Activated CD8-positive, alpha-beta memory T cell treated with anti-CD3 and anti-CD28 coated beads, Interleukin-2, amount 50 U/mL, for 4 hours (primary cell): ENCODE results near the gene TMEM115.

ENCODE experiments used
- DNase-seq: peaks from one replicate; pipeline ENCODE4 v3.0.0-alpha.2; 2020

TMEM115 gene

DNA sequence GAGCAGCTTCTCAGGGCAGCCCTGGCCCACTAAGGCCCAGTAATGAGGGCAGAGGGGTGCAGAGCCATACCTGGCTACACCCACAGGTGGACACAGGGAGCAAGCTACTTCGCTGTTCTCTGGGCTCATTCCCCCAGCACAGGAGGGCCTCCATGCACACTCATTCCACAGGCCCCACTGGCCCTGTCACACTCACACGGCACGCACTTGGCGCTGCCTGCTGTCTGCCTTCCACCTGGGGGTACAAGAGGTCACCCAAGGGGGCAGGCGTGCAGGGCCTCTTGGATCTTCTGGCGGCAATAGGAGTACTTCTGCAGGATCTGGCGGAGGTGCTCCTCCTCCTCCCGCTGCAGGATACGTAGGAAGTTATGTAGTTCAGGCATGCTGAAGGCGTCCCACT is 29.0 kb downstream of the TMEM115 start:
- DNase-seq, result no peak

DNA sequence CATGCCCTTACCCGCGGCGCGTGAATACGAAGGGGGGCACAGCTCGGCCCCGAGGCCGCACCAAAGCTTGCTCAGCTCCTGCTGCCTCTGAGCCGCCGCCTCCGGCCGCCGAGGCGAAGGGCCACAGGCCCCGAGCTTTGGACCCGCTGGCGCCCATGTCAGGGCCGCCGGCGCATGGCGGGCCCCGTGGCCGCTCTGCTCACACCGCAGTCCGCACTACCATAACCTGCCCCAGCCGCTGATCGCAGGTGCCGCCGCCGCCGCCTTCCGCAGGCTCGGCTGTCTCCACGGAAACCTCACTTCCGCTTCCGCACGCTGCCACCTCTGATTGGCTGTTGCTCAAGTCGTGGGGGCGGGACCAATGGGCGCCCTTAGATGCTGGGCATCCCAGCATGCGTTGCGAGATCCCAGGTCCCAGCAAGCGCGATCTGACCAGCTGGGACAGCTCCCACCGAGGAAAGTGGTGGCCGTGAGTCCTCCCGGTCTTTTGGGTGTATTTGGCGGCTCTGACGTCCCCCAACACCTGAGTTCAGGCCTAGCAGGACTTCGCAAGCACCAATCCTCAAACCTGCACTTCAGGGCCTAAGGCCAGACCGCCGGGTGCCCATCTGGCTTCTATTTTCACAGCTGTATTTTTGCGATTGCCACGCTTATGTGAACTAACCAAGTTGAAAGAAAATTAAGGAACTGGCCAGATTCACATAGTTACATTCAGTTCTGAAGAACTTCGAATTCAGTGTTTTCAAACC is 31.2 kb downstream of the TMEM115 start, which contains the start of gene TUSC2:
Gene TUSC2, minus strand, starts transcription at position 281 of the 749 bp plus-strand sequence. Its CDS starts 124 bp downstream, at position 157.
- DNase-seq, result peak; percentile 94

DNA sequence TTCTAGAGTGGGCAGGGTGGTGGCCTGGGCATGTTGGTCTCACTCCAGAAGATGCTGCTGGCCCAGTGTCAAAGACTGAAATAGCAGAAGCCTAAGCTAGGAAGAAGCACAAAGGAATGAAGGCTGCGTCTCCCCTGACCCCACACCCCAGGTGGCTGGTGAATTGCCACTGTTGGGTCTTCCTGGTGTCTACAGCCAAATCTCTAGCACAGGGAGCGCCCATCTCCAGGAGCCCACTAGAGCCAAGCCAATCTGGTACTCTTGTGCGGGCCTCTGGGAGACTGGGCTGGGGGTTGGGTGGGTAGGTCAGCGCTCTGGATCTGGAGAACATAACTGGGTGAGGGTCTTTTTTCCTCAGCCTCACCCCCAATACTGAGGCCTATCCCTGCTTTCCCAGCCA is 32.2 kb downstream of the TMEM115 start:
- DNase-seq, result no peak

DNA sequence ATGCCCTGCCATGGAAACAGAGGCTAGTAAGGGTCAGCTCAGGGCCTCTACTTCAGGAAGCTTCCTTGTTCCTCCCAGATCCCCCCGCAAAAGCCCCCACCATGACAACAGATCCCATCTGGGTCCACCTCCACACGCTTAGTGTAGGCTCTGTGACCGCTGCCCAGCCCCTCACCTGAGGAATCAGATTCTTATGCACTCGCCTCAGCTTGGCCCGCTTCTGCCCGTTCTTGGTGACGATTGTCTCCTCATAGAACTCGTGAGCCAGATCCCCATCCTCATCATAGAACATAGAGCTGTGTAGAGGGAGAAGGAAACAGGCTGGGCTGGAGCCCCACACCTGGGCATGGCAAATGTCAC is 33.2 kb downstream of the TMEM115 start:
- DNase-seq, result no peak

DNA sequence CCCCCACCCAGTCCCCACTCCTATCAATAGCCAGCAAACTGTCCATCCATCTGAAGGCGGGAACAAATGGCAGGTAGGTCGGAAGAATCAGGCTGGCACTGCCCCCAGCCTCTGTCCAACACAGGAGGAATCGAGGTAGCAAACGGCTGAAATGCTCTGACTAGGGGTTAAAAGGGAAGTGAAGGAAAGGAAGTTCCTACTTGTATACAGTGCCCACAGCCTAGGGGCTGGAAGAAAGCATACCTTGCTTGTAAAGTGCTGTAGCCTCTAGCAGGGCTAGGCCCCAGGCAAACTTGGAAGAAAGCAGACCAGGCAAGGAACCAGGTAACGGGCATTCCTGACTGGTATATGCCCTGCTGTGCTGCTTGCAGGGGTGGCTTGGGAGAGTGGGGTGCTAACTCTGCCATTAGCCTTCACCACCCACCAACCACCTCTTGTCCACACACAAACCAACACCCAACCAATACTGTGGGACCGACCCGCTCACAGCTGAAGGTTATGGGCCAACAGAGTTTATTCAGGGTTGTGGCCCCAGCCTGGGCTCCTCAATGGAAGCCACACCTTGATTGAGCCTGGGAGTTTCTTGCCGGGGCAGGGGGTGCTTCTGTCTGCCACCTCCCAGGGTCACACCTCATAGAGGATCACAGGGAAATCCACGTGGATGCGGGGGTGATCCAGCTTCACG is 33.7 kb downstream of the TMEM115 start:
- no peak for DNase-seq

DNA sequence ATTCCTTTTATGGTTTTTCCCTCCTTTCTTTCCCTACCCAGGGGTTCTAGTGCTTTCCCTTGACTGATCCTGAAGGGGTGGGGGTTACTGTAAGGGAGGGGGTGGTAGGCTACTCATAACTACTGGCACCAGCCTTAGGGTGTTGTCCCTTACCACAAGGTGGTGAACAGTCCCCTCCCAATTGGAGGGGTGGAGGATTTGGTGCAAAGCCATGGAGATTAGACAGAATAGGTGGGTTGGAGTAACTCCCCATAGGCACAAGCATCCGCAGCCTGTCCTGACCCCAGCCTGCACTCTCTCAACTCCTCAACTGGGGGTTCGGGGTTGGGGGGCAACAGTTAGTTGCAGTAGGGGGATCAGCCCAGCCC is 34.2 kb downstream of the TMEM115 start:
- DNase-seq, result no peak

DNA sequence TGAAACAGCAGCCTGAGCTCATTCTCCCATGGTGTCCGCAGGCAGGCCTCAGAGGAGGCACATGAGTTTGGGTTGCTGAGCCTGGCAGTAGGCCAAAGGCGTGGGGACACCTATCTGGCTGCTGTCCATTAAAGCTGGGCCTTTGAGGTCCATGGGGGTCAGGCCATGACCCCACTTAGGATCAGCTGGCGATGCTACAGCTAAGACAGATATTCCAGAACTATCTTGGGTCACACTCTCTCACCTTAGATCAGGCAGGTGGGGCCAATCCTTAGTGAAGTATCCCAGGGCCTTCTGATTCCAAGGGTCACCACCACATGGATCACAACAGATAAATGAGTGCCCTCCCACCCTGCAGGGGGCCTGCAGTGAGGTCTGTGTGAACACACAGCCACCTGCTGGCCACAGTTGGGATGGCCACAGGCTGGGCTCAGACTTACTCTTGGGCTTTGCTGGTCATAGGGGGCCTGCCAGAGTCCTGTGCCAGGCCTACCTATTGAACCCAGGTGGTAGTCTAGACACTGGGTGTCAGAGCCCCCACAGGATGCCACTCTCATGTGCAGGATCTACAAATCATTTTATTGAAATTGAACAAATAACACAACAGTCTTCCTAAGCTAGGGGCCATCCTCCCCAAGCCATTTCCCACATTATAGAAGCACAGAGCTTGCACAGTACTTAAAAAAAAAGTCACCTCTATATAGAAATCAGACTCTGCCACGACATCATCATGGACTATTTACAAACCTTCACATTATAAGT is 34.8 kb downstream of the TMEM115 start:
- peak; percentile 66 for DNase-seq

DNA sequence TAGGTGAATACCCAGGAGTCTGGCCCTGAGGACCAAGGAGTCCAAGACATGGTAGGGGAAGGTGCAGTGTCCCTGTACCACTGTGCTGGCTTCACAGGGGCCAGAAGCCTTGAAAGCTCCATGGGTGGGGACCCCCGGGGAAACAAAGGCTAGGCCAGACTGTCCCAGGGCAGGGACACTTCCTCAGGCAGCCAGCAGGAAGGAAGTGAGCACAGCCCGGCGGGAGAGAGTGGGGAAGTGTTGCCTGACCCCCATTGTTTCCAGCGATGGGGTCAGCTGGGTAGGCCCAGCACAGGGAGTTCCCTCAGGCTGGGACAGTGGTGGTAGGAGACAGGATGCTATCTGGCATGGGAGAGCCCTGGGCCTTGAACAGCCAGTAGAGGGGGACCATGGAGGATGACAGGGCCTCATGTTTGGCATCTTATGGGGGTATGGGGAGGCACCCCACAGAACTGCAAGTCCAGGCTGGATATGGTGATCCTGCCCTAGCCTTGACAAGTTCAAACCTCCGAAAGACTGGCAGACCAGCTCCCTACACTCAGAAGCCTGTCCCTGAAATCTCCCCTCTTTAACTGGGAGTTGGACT is 35.6 kb downstream of the TMEM115 start:
- DNase-seq, result no peak

DNA sequence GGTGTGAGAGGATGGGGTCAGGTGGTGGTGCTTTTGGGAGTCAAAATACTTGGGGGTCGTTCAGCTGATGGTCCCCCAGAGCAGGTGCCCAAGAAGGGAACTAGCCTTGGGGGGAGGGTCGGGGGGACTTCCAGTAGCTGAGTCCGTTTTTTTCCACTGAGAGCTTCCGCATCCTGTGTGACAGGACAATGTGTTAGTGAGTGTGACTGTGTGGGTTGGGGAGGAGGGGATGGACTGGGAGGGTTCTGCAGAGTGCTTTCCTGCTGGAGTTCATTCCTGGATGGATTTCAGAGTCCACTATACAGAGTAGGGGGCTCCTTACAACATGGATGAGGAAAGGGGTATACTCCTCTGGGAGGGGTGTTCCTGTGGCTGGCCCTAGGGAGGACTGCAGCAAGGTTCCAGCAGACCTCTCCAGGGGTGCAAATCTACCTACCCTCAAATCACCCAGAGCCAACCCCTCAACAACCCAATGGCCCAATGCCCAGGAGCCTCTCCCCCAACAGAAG is 36.2 kb downstream of the TMEM115 start:
- DNase-seq, result no peak

DNA sequence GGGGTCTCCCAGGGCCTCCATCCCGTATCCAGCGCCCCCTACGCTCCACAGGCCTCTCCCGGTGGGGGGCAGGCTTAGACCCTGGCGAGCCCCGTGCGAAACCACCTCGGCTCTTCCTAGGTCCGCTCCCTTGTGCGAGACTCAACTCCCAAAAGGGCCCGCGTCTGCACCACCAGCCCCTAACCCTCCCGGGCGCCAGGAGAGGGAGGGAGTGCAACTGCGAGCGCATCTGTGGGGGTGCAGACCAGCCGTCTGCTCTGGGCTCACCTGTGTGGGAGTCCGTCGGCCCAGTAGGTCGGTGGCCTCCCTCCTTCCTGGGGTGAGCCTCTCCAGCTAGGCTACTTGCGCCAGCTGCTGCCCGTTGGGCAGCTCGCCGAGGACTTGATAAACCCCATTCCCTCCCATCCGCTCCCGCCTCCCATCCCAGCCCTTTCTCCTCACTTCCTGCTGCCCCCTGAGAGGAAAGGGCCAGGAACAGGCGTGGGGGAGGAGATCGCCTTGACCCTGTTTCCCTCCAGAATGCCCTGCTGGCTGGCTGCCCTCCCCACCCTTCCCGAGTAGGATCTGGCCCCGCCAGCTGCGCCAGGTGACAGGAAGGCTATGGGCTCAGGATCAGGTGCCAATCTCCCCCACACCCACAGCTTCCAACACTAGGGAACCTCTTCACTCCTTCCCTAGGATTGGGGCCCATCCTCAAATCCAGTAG is 36.8 kb downstream of the TMEM115 start, which contains the start of gene HYAL2:
Gene HYAL2, minus strand, starts transcription at position 360 of the 706 bp plus-strand sequence. CDS start 2,256 bp downstream, outside the sequence.
- no peak for DNase-seq

DNA sequence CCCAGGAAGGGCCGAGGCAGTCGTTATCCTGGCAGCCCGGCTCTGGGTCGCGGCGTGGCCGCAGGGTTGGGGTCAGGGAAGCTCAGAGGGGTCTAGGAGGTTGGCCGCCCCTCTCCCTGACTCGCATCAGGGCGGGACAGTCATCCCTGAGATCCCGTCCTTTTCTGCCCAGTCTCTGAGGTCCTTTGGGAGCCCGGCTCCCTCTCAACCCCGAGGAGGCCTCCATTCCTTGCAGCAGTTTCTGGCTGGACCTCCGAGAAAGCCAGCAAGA is 37.3 kb downstream of the TMEM115 start:
- no peak for DNase-seq

DNA sequence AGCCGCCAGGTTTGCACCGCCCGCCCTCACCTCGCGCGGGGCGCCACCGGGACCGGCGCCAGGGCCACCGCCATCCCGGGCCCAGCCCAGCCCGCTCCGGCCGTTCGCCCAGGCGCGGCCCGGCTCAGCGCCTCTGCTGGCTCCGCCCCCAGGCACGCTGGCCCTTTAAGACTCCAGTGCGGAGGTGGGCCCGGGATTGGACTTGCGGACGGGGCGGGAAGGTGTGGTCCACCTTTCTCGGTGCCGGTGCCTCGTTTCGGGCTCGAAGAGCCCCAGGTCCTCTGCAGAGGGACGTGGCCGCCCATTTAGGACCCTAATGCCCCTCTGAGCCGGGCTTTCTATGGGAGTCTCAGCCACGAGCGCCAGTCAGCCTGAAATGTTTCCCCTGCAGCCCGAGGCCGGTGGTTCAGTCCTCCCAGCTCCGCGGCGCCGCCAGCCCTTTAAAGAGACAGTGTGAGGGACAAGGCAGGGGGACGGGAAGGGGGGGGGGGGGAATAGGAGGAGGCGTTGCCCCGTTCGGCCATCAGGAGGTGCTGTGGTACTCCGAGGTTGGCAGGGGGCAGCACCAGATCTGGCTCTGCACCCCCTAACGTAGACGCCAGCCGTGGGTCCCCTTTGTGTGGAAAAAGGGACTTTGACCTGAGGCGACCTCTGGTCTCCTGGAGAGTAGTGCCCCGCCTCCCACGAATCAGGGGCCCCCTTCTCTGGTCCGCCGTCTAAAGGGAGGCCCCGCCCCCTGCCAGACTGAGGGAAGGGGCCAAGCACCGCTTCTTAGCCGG is 37.8 kb downstream of the TMEM115 start:
- peak; percentile 78 for DNase-seq

DNA sequence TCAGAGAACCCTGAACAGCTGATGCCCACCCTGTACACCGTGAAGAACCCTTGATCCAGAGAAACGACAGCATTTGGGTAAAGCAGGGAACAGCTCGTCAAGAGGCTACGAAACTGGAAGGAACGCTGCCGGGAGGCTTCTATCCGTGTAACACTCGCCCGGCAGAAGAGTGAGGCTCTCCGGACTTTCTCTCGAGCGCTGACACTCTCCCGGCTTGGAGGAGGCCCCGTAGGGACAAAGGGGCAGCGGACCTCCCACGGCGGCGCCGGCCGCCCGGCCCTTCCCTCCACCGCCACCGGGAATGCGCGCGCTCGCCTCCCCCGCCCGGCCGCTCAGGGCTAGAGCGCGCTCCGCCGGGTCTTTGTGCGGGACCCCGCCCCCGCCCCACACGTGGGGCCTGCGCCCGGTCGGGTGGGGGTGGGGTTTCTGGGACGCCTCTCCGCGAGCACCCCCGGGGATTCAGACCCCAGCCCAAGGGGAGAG is 38.4 kb downstream of the TMEM115 start:
- DNase-seq, result peak; percentile 67

DNA sequence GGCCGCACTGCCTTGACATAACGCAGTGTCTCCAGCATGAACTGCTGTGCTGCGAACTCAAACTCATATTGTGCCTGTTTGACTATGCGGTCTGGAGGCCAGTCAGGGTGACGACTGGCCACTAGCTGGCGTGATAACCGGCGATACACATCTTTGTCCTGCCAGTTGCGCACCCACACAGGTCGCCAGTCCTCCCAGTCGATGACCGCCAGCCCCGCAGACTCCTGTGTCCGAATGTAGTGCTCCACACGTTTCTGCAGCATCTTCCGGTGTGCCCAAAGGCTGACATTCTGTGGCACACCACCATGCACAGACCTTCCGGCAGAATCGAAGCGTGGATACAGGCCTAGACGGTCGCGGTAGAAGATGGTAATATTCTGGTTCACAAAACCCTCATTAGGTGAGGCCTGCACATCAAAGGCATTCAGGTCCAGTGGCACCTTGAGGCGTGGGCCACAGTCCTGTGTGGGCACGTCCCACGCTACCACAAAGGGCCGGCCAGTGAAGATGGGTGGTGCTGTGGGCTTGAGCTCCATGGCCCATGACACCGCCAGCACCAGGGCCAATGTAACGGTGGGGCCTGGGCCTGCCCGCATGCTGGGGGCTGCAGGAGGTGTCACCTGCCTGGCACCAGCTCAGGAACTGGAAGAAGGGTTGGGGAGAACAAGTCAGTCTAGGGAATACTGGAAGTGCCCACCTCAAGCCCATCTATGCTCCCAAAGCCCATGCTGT is 39.3 kb downstream of the TMEM115 start:
- no peak for DNase-seq

DNA sequence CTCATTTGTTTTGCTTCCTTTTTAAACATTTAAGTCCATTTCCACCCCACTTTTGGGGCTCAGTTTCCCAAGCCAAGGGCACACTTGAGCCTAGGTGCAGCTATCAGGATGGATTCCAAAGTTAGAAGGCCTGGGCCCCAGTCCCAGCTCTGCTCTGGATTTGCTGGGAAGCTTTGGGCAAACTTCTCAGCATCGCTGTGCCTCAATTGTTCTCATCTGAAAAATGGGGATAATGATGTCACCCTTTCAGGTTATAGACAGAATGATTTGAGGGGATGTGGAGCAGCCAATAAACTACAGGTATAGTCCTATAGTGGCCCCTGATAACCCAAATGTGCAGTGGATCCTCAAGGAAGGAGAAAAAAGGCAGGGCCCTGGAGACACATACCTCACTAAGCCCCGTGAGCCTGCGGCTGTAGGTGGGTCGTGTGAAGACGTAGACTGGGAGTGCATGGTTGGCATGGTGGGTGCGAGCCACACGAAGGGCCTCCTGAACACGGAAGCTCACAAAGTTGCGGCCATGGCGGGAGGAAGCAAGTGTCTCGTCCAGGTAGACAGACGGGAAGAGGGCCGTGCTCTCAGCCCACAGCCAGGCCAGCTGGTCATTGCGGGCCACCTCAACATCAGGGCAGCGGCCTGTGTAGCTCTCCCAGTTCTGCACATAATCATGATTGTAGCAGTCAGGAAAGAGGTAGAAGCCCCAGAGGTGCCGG is 40.0 kb downstream of the TMEM115 start:
- no peak for DNase-seq

DNA sequence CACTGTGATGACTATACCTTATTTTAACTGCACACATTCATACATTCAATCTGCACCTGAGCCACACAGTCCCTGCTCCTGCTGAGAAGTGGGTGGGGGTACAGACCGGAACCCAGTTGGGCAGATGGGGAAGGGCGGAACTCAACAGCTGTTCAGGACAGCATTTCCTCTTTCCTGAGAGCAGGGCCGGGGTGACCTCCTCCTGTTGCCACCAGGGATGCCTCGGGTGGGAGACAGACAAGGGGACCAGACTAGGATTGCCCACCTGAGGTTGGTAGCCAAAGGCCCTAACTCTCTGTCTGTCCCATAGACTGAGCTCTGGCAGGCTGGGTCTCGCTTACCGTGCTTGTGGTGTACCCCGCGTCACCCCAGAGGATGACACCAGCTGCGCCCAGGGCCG is 40.7 kb downstream of the TMEM115 start:
- DNase-seq, result no peak

DNA sequence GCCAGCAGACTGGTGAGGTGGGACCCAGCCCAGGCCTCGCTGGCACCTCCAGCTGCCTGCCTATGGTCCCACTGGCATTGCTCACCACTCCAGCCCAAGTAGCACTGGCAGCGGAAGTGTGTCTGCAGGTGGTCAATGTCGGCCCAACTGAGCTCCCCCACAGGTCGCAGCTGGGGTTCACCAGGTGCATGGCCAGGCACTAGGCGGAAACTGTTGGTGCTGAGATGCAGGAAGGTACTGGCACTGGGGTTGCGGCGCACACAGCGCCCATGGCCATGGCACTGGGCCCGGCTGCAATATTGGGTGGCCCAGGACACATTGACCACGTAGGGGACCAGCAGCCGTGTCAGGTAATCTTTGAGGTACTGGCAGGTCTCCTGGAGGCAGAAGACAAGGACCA is 41.2 kb downstream of the TMEM115 start:
- DNase-seq, result no peak

DNA sequence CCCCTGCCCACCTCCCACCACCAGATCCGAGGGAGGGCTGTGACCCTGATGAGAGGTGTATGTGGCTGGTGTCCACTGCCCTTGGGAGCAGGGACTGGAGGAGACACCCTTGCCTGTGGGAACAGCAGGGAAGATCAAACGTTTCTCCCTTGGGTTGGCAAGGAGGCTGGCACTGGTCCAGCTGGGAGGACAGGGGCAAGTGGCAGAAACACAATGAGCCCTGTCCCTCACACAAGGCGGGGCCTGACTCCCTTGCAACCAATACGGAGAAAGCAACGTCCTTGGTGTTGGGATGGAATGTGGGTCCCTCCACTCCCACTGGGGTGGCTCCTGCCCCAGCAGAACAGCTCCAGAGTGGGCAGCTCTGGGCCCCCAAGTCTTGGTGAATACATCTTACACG is 42.0 kb downstream of the TMEM115 start:
- no peak for DNase-seq

DNA sequence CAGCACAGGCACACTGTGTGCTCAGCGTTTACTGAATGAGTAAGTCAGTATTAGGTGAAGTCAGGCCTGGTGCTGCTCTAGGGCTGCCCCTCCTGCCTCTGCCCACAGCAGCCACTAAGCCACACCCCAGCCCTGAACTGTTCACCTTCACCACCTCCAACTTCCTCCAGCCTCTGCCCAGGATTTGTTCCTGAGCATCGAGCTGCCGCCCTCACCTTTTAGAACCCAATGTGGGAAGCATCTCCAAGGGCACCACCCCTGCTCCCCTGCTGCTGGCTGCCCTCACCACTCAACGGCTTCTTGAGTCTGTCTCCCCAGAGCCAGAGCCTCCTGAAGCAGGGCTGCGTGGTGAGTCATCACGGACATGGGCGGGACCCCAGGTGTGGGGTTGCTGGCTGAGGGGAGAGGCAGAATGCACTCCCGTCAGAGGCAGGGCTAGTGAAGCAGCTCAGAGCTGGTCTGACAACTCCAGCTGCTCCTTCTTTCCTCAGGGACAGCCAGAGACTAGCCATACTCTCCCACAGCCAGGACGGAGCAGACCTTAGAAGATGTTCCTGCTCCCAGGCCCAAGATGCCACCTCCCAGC is 42.6 kb downstream of the TMEM115 start:
- DNase-seq, result peak; percentile 80

DNA sequence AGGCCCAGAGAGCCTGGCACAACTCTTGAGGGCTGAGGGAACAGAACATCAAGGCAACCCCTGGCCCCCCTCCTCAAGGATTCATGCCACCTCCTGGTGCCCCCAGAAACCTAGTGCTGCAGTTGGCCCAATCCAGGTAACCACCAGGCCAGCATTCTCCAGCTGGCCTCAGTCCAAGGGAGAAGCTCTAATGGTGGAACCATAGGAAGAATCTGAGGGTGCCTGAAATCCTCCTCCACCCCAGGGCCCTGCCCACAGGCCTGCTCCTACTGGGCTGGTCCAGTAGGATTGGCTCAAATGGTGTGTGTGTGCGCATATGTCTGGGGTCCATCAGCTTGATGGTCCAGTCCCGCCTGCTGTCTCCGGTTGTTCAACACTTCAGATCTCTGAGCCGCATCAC is 44.5 kb downstream of the TMEM115 start:
- DNase-seq, result no peak
